Activated CD4-positive, alpha-beta T cell treated with anti-CD3 and anti-CD28 coated beads, Interleukin-2, amount 10 ng/mL, durations not matched to agents 24 days and 14 days (primary cell): ENCODE results near the gene CEBPZ. TPM values are rescaled to one million over a fixed set of nuclear protein-coding genes. Genes with fewer than 3 reads are reported as not detected.

Experiments used
- DNase-seq: peaks from one replicate; pipeline ENCODE4 v3.0.0; 2022
- H3K27ac Mint-ChIP-seq: one replicate; pipeline ENCODE4 v1.8.0; 2022; ENCODE audit warnings: mild to moderate bottlenecking, mixed read lengths
- H3K27me3 Mint-ChIP-seq: one replicate; pipeline ENCODE4 v1.8.0; 2022; ENCODE audit warnings: mixed read lengths
- H3K36me3 Mint-ChIP-seq: one replicate; pipeline ENCODE4 v1.8.0; 2022; ENCODE audit warnings: low read depth, mild to moderate bottlenecking, mixed read lengths
- H3K4me1 Mint-ChIP-seq: one replicate; pipeline ENCODE4 v1.8.0; 2021; ENCODE audit warnings: mixed read lengths
- H3K4me3 Mint-ChIP-seq: one replicate; pipeline ENCODE4 v1.8.0; 2022; ENCODE audit warnings: mild to moderate bottlenecking, moderate library complexity, mixed read lengths
- H3K9me3 Mint-ChIP-seq: one replicate; pipeline ENCODE4 v1.8.0; 2021; ENCODE audit warnings: mixed read lengths
- intact Hi-C: fragments of 100-400 bp; cut with micrococcal nuclease; formaldehyde crosslinking; loops from one replicate; pipeline ENCODE4 v1.15.1; 2023
- total RNA-seq: library from RNA; stranded (reverse); gene quantifications from 2 replicates; pipeline ENCODE4 v1.2.3, GENCODE V29; 2022

CEBPZ gene
- total RNA-seq, 1 donor from 2014 or later, result 68.2 TPM

GRCh38 chr2:37188570-37188969, 42.8 kb downstream of the CEBPZ start, which contains the start of gene SULT6B1:
SULT6B1 (minus strand) TSS chr2:37188670; CDS start chr2:37188640, 30 bp downstream.
- H3K27me3 Mint-ChIP-seq, result peaks cover 29% of the 10 kb centered on the region
- no peak within 1 kb of the TSS for H3K4me3 Mint-ChIP-seq
- DNase-seq, result no peak
- H3K4me1 Mint-ChIP-seq, result peaks cover 10% of the 10 kb centered on the region
- no peaks in the 10 kb centered on the region for H3K36me3 Mint-ChIP-seq
- no peaks in the 10 kb centered on the region for H3K9me3 Mint-ChIP-seq
- intact Hi-C loops, result no loop called here
- H3K27ac Mint-ChIP-seq, result no peak within 1 kb of the TSS

GRCh38 chr2:37181726-37182684, 49.4 kb downstream of the CEBPZ start:
- peak; percentile 22 for DNase-seq
- Mint-ChIP-seq H3K9me3 (no peaks in the 10 kb centered on the region), H3K36me3 (no peaks in the 10 kb centered on the region), H3K27me3 (peaks cover 60% of the 10 kb centered on the region), H3K27ac (no peak overlapping the region), H3K4me1 (no peaks in the 10 kb centered on the region), H3K4me3 (no peak overlapping the region)
- intact Hi-C loops, result no loop called here

DNA sequence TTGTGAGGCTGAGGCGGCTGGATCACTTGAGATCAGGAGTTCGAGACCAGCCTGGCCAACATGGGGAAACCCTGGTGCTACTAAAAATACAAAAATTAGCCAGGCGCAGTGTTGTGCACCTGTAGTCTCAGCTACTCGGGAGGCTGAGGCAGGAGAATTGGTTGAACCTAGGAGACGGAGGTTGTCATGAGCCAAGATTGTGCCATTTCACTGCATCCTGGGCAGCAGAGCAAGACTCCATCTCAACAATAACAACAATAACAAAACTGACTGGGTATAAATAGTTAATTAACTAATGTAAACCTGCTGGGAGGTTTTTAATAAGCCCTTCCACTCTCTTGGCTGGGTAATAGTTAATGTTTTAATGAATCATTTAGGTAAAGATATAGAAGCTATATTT, 50.8 kb downstream of the CEBPZ start:
- Mint-ChIP-seq H3K9me3 (no peaks in the 10 kb centered on the region), H3K4me1 (no peaks in the 10 kb centered on the region), H3K4me3 (no peak overlapping the region), H3K27ac (no peak overlapping the region), H3K27me3 (peaks cover 54% of the 10 kb centered on the region), H3K36me3 (no peaks in the 10 kb centered on the region)
- DNase-seq, result no peak
- intact Hi-C loops, result no loop called here

DNA sequence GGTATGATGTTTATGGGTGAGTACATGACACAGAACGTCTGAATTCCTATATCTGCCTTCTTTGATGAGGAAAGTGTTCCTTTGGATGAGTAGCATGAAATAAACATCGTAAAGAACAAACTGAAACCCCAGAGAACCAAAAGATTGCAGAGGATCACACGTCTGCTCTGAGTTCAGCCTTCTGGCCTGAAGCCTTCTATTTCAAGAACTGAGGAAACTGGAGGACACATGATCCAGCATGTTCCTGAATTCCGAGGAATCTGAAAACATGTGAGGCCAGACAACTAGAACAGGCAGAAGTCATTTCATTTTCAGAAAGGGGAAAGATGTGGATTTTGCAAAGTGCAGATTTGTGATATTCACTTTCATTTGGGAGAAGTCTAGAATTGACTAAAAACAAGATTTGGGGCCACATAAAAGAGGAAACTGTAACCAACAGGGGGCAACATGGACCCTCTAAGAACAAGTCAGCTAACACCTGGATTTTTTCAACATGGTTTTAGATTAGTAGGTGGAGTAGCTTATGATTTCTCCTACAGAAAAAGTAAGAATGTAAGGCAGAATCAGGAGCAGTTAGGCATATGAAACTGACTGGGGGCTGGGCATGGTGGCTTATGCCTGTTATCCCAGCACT, 51.3 kb downstream of the CEBPZ start:
- H3K4me1 Mint-ChIP-seq, result no peaks in the 10 kb centered on the region
- intact Hi-C loops, result no loop called here
- H3K27me3 Mint-ChIP-seq, result peaks cover 54% of the 10 kb centered on the region
- no peaks in the 10 kb centered on the region for H3K9me3 Mint-ChIP-seq
- H3K36me3 Mint-ChIP-seq, result no peaks in the 10 kb centered on the region
- peak; percentile 41 for DNase-seq
- H3K4me3 Mint-ChIP-seq, result no peak overlapping the region
- no peak overlapping the region for H3K27ac Mint-ChIP-seq

GRCh38 chr2:37173741-37174140, 57.7 kb downstream of the CEBPZ start:
- no peaks in the 10 kb centered on the region for H3K4me1 Mint-ChIP-seq
- H3K4me3 Mint-ChIP-seq, result no peak overlapping the region
- DNase-seq, result no peak
- no peaks in the 10 kb centered on the region for H3K9me3 Mint-ChIP-seq
- intact Hi-C loops, result no loop called here
- H3K27ac Mint-ChIP-seq, result no peak overlapping the region
- H3K27me3 Mint-ChIP-seq, result peaks cover 10% of the 10 kb centered on the region
- no peaks in the 10 kb centered on the region for H3K36me3 Mint-ChIP-seq

DNA sequence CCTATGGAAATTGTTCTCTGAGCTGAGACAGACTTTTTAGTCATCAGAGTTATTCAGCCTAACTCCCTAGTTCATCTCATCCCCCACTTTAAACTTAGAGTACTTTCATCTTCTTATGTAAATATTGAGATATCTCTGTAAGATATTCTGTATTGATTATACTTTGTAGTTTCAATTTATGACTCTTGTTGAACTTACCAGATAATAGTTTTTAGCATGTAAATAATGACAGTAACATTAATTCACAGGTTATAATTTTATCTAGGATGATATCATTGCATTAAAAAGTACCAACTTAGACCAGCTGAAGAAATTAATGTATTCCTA, 59.8 kb downstream of the CEBPZ start:
- intact Hi-C loops, result no loop called here
- no peak overlapping the region for H3K4me3 Mint-ChIP-seq
- no peak for DNase-seq

DNA sequence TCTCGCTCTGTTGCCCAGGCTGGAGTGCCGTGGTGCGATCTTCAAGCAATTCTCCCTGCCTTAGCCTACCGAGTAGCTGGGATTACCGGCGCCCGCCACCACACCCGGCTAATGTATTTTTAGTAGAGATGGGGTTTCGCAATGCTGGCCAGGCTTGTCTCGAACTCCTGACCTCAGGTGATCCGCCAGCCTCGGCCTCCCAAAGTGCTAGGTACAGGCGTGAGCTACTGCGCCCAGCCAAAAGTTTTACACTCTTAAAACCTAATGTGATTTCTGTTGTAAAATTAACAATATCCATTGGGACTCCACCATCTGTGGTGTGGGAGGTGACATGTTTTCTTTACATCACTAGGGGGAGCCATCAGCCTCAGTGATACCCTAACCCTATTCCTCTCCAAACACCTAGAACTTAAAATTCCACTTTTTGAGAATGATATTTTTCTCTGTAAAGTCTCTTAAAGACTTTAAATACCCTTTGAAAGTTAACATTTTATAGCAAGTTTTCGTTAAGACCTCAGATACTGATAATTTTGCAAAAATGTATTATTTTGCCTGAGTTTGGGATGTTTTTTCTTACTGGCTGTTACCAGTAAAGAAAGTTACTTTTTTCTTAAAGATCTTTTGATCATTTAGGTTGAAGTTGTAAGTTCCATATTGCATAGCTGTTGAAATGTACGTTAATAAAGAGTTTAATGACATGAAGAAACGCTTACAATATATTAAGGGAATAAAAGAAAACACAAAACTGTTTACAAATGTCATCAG, 63.0 kb downstream of the CEBPZ start:
- peaks cover 5% of the 10 kb centered on the region for H3K9me3 Mint-ChIP-seq
- H3K36me3 Mint-ChIP-seq, result peaks cover 3% of the 10 kb centered on the region
- intact Hi-C loops, result loop anchor here (2.0 kb wide), 2 partner anchors 664 to 708 kb away; no protein-coding TSS in a partner anchor
- H3K4me1 Mint-ChIP-seq, result no peaks in the 10 kb centered on the region
- peak; percentile 75 for DNase-seq
- peaks cover 3% of the 10 kb centered on the region for H3K27me3 Mint-ChIP-seq
- no peak overlapping the region for H3K4me3 Mint-ChIP-seq
- no peak overlapping the region for H3K27ac Mint-ChIP-seq

More for the DNA sequence above, 59.8 kb downstream of the CEBPZ start:
- peaks cover 4% of the 10 kb centered on the region for H3K27me3 Mint-ChIP-seq
- H3K9me3 Mint-ChIP-seq, result no peaks in the 10 kb centered on the region
- H3K27ac Mint-ChIP-seq, result no peak overlapping the region
- H3K36me3 Mint-ChIP-seq, result no peaks in the 10 kb centered on the region
- no peaks in the 10 kb centered on the region for H3K4me1 Mint-ChIP-seq

GRCh38 chr2:37167636-37168180, 63.7 kb downstream of the CEBPZ start:
- no peak for DNase-seq
- intact Hi-C loops, result loop anchor here (2.0 kb wide), 2 partner anchors 665 to 709 kb away; no protein-coding TSS in a partner anchor
- Mint-ChIP-seq H3K36me3 (peaks cover 3% of the 10 kb centered on the region), H3K27ac (no peak overlapping the region), H3K4me3 (no peak overlapping the region), H3K27me3 (peaks cover 2% of the 10 kb centered on the region), H3K9me3 (peaks cover 5% of the 10 kb centered on the region), H3K4me1 (no peaks in the 10 kb centered on the region)

DNA sequence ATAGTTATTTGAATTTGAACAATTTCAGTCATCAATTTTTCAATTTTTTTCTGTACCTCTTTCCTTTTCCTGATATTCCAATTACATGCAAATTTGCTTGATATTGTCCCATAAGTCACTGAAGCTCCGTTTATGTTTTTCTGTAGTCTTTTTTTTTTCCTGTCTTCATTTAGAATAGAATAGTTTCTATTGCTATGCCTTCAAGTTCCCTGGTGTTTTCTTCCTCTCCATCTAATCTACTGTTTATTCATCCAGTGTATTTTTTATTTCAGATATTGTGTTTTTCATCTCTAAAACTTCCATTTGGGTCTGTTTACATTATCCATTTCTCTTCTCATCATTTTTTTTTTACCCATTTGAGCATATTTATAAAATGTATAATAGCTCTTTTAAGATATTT, 66.6 kb downstream of the CEBPZ start:
- peaks cover 5% of the 10 kb centered on the region for H3K9me3 Mint-ChIP-seq
- H3K27me3 Mint-ChIP-seq, result peaks cover 4% of the 10 kb centered on the region
- H3K36me3 Mint-ChIP-seq, result peaks cover 3% of the 10 kb centered on the region
- H3K4me3 Mint-ChIP-seq, result no peak overlapping the region
- no peak for DNase-seq
- intact Hi-C loops, result no loop called here
- no peak overlapping the region for H3K27ac Mint-ChIP-seq
- H3K4me1 Mint-ChIP-seq, result no peaks in the 10 kb centered on the region

GRCh38 chr2:37156857-37157714, 74.3 kb downstream of the CEBPZ start, which contains the start of gene EIF2AK2:
EIF2AK2 (minus strand) TSS chr2:37156980; CDS start chr2:37147806, 9,174 bp downstream.
- Mint-ChIP-seq H3K4me3 (peak within 1 kb of the TSS; percentile 92), H3K36me3 (peaks cover 27% of the 10 kb centered on the region), H3K9me3 (no peaks in the 10 kb centered on the region), H3K27ac (peak within 1 kb of the TSS; percentile 92), H3K27me3 (peaks cover 2% of the 10 kb centered on the region), H3K4me1 (peaks cover 40% of the 10 kb centered on the region)
- DNase-seq, result peak; percentile 96
- intact Hi-C loops, result loop anchor here (1.0 to 5.0 kb wide), 5 partner anchors 39 to 190 kb away; partner anchors contain the start of genes CEBPZ, CEBPZOS, GPATCH11 and HEATR5B

- no peaks in the 10 kb centered on the region for H3K27me3 Mint-ChIP-seq
Measured at GRCh38 chr2:37156071-37156856, 75.1 kb downstream of the CEBPZ start.

DNA sequence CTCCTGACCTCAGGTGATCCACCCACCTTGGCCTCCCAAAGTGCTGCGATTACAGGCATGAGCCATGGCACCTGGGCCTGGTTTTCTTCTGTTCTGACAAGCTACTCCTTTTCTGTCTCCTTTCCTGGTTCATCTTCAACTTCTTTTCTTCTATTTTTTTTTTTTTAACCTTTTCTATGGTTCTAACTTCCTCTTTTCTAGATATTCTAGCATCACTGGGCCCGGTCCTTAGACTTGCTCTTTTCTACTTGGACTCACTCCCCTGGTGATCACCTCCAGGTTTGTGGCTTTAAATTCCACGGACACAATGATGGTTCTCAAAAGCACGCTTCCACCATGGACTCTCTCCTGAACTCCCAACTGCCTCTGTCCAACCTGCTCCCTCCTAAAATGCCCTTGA, 76.6 kb downstream of the CEBPZ start:
- Mint-ChIP-seq H3K4me3 (peak overlapping the region; percentile 92), H3K27ac (peak overlapping the region; percentile 92), H3K9me3 (no peaks in the 10 kb centered on the region), H3K4me1 (peaks cover 54% of the 10 kb centered on the region), H3K36me3 (peaks cover 36% of the 10 kb centered on the region), H3K27me3 (no peaks in the 10 kb centered on the region)
- DNase-seq, result no peak
- intact Hi-C loops, result loop anchor here (5.0 kb wide), 3 partner anchors 72 to 187 kb away; partner anchors contain the start of genes GPATCH11, HEATR5B and STRN

More at GRCh38 chr2:37156071-37156856, 75.1 kb downstream of the CEBPZ start:
- Mint-ChIP-seq H3K27ac (peak overlapping the region; percentile 92), H3K36me3 (peaks cover 33% of the 10 kb centered on the region), H3K4me3 (peak overlapping the region; percentile 92), H3K9me3 (no peaks in the 10 kb centered on the region), H3K4me1 (peaks cover 45% of the 10 kb centered on the region)
- intact Hi-C loops, result loop anchor here (5.0 kb wide), 3 partner anchors 74 to 189 kb away; partner anchors contain the start of genes GPATCH11, HEATR5B and STRN
- DNase-seq, result peak; percentile 69
